Measurements from ENCODE around the gene PBX1. TPM values are rescaled to one million over a fixed set of nuclear protein-coding genes. Genes with fewer than 3 reads are reported as not detected.

Gene PBX1
- total RNA-seq, 1 donor from 2014 or later = 37.4 TPM

DNA sequence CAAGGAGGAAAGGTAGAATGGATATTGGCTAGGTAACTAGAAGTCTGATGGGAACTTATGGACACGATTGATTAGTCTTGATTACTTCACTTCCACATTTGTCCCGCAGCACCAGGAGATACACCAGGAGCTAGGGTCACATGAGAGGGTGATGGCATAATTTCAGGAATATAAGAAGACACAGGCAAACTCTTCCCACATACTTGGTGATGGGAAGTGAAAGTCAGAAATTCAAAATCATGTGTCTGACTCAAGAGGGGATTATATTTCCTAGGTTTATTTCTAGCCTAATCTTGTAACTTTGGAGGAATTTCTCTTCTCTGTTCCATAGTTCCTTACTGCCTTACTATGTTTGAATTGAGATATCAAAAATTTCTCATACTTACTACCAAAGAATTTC is 185.0 kb downstream of the PBX1 start:
- Histone ChIP-seq H3K36me3 (no peaks in the 10 kb centered on the region), H3K4me1 (peaks cover 4 to 9% of the 10 kb centered on the region in 2 donors), H3K27me3 (no peaks in the 10 kb centered on the region), H3K9me3 (no peaks in the 10 kb centered on the region), H3K4me3 (no peak overlapping the region), H3K27ac (no peak overlapping the region)
- intact Hi-C loops (cut with DNase I) = no loop called here
- DNase-seq (ENCODE audit: low spot score in 2 of 2) = no peak
- no peak for TF ChIP-seq CTCF (IDR thresholded peaks at IDR 0.05)

DNA sequence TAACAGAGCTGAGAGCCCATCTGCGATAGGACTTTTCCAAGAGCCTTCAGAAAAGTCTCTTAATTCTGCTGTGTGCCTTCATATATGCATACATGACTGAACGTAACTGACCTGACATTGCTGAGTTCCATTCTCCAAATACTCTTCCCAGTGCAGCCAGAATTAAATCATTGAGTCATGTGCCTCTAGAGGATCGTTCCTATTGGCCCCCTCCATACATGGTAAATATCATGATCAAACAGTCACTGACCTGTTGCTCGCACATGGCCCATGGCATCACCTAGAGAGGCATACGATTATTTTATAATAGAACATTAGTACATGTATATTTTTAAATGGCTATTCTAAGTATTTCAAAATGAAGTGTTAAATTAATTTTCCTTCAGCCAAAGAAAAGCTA is 186.8 kb downstream of the PBX1 start:
- Histone ChIP-seq H3K36me3 (no peaks in the 10 kb centered on the region), H3K4me1 (peaks cover 4 to 9% of the 10 kb centered on the region in 2 donors), H3K9me3 (no peaks in the 10 kb centered on the region), H3K4me3 (no peak overlapping the region), H3K27me3 (no peaks in the 10 kb centered on the region), H3K27ac (no peak overlapping the region)
- intact Hi-C loops (cut with DNase I) = no loop called here
- DNase-seq (ENCODE audit: low spot score in 2 of 2) = no peak
- no peak for TF ChIP-seq CTCF (IDR thresholded peaks at IDR 0.05)

DNA sequence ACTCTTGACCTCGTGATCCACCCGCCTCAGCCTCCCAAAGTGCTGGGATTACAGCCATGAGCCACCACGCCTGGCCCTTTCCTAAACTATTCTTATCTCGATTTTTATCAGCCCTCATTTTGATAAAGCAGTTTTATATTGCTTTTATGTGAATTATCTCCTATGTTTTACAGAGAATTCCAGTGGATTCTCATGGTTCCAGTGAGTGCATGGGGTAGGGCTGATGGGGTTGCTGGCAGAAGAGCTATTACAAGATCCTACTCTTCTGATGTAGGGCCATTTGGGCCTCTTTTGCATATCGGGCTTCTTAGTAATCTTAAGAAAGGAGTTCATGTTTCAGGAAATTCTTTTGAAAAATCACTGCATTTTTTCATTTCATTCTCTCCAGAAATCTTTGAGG is 187.6 kb downstream of the PBX1 start:
- Histone ChIP-seq H3K4me1 (peaks cover 4 to 9% of the 10 kb centered on the region in 2 donors), H3K27ac (no peak overlapping the region), H3K36me3 (no peaks in the 10 kb centered on the region), H3K9me3 (no peaks in the 10 kb centered on the region), H3K27me3 (no peaks in the 10 kb centered on the region), H3K4me3 (no peak overlapping the region)
- no peak for TF ChIP-seq CTCF (IDR thresholded peaks at IDR 0.05)
- intact Hi-C loops (cut with DNase I) = no loop called here
- no peak for DNase-seq (ENCODE audit: low spot score in 2 of 2)

DNA sequence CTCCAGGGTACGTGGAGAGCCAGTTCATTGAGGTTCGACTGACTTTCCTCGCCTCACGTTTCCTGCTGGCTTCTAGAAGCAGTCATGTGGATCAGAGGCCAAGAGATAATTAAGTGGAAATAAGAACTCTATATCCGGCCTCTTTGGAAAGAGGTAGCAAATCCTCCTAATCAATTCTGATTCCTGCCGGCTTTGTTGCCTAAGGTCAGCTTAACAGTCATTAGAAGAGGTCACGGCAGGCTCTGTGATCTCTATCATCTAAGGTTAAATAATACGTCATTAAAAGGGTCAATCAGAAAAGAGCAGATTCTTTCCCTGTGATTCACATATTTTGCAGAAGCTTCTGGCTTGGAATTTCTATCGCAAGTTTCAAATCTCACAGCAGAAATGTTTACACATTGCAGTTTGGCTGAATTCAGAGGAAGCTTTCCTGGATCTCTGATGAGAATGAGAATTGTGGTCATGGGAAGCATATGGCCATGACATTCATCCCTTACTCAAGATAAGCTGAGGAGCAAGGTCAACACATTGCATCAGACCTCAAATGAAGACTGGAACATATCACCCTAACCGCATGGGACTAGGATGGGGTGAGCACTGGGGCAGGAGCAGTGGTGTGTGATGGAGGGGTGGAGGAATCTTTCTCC is 189.4 kb downstream of the PBX1 start:
- peaks cover 4 to 15% of the 10 kb centered on the region in 2 donors for H3K4me1 ChIP-seq
- no peaks in the 10 kb centered on the region for H3K36me3 ChIP-seq
- no peaks in the 10 kb centered on the region for H3K9me3 ChIP-seq
- peak overlapping the region; percentile 56 to 61 for H3K27ac ChIP-seq
- DNase-seq (ENCODE audit: low spot score in 2 of 2) = peak in 1 of 2 donors; percentile 68
- TF ChIP-seq CTCF (IDR thresholded peaks at IDR 0.05) = no peak
- intact Hi-C loops (cut with DNase I) = no loop called here
- H3K27me3 ChIP-seq = no peaks in the 10 kb centered on the region
- no peak overlapping the region for H3K4me3 ChIP-seq

GRCh38 chr1:164753521-164754077 is 194.6 kb downstream of the PBX1 start:
- intact Hi-C loops (cut with DNase I) = loop anchor here (5.0 kb wide), 1 partner anchor 34 kb away; no protein-coding TSS in a partner anchor
- no peak for DNase-seq (ENCODE audit: low spot score in 2 of 2)
- H3K9me3 ChIP-seq = no peaks in the 10 kb centered on the region
- H3K4me3 ChIP-seq = peak overlapping the region; percentile 4 to 45
- no peaks in the 10 kb centered on the region for H3K36me3 ChIP-seq
- no peak for TF ChIP-seq CTCF (IDR thresholded peaks at IDR 0.05)
- H3K27ac ChIP-seq = peak overlapping the region; percentile 84
- H3K27me3 ChIP-seq = no peaks in the 10 kb centered on the region
- H3K4me1 ChIP-seq = peaks cover 0 to 15% of the 10 kb centered on the region in 2 donors

Data from ascending aorta (tissue), 2 donors.